ENCODE measurements around the gene XYLT1.

Gene XYLT1

GRCh38 chr16:17463335-17463734, 7.4 kb downstream of the XYLT1 start:
- no peak overlapping the region for H3K4me3 ChIP-seq (IDR thresholded peaks at IDR 0.05; ENCODE audit: insufficient read depth, low read depth, low read length)
- no peak overlapping the region for H2AFZ ChIP-seq (ENCODE audit: low read depth)
- no peaks in the 10 kb centered on the region for H3K27me3 ChIP-seq (ENCODE audit: insufficient read depth, low read depth)
- peaks cover 58% of the 10 kb centered on the region for H3K4me1 ChIP-seq (ENCODE audit: low read depth, poor library complexity, severe bottlenecking)
- H3K79me2 ChIP-seq (ENCODE audit: insufficient read depth, low read depth): peaks cover 73% of the 10 kb centered on the region
- H3K9ac ChIP-seq: peak overlapping the region; percentile 67; the same call in 1 of the 2 replicates
- TF ChIP-seq, protein P1, sequence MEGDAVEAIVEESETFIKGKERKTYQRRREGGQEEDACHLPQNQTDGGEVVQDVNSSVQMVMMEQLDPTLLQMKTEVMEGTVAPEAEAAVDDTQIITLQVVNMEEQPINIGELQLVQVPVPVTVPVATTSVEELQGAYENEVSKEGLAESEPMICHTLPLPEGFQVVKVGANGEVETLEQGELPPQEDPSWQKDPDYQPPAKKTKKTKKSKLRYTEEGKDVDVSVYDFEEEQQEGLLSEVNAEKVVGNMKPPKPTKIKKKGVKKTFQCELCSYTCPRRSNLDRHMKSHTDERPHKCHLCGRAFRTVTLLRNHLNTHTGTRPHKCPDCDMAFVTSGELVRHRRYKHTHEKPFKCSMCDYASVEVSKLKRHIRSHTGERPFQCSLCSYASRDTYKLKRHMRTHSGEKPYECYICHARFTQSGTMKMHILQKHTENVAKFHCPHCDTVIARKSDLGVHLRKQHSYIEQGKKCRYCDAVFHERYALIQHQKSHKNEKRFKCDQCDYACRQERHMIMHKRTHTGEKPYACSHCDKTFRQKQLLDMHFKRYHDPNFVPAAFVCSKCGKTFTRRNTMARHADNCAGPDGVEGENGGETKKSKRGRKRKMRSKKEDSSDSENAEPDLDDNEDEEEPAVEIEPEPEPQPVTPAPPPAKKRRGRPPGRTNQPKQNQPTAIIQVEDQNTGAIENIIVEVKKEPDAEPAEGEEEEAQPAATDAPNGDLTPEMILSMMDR (conservative IDR thresholded peaks at IDR 0.05; ENCODE audit: low read depth, low read length): no peak
- peak overlapping the region; percentile 63 for H3K4me2 ChIP-seq
- H4K20me1 ChIP-seq (ENCODE audit: insufficient read depth): no peaks in the 10 kb centered on the region
- H3K27ac ChIP-seq: peak overlapping the region; percentile 94
- H3K36me3 ChIP-seq (ENCODE audit: insufficient read depth): no peaks in the 10 kb centered on the region

GRCh38 chr16:17461951-17462729, 8.6 kb downstream of the XYLT1 start:
- Histone ChIP-seq H2AFZ (ENCODE audit: low read depth) (peak overlapping the region; percentile 18; the same call in 1 of the 2 replicates), H3K36me3 (ENCODE audit: insufficient read depth) (no peaks in the 10 kb centered on the region), H3K4me1 (ENCODE audit: low read depth, poor library complexity, severe bottlenecking) (peaks cover 46% of the 10 kb centered on the region), H3K4me2 (peak overlapping the region; percentile 63), H3K79me2 (ENCODE audit: insufficient read depth, low read depth) (peaks cover 61% of the 10 kb centered on the region), H3K9ac (peak overlapping the region; percentile 67), H3K4me3 (IDR thresholded peaks at IDR 0.05; ENCODE audit: insufficient read depth, low read depth, low read length) (no peak overlapping the region), H4K20me1 (ENCODE audit: insufficient read depth) (no peaks in the 10 kb centered on the region), H3K27me3 (ENCODE audit: insufficient read depth, low read depth) (no peaks in the 10 kb centered on the region), H3K27ac (peak overlapping the region; percentile 94)
- TF ChIP-seq, protein P1 (conservative IDR thresholded peaks at IDR 0.05; ENCODE audit: low read depth, low read length): peak; percentile 39

DNA sequence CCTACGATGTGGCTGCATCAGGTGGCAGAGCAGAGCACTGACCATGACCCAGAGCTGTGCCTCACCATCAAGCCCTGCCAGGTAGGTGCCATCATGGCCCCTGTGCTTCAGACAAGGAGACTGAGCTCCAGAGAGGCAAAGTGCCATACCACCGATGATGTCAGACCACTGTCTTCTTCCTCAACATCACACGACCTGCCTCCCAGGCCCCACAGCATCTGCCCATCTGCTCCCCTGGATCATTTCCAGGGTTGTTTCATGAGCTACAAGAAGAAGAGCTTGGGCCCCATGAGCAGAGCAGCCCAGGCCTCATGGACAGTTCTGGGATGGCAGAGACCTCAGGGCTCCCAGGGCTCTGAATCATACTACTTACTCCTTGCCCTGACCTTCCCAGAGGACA, 9.9 kb downstream of the XYLT1 start:
- Histone ChIP-seq H3K27me3 (ENCODE audit: insufficient read depth, low read depth) (no peaks in the 10 kb centered on the region), H3K9ac (no peak overlapping the region)
- TF ChIP-seq, protein P1 (conservative IDR thresholded peaks at IDR 0.05; ENCODE audit: low read depth, low read length): no peak

DNA sequence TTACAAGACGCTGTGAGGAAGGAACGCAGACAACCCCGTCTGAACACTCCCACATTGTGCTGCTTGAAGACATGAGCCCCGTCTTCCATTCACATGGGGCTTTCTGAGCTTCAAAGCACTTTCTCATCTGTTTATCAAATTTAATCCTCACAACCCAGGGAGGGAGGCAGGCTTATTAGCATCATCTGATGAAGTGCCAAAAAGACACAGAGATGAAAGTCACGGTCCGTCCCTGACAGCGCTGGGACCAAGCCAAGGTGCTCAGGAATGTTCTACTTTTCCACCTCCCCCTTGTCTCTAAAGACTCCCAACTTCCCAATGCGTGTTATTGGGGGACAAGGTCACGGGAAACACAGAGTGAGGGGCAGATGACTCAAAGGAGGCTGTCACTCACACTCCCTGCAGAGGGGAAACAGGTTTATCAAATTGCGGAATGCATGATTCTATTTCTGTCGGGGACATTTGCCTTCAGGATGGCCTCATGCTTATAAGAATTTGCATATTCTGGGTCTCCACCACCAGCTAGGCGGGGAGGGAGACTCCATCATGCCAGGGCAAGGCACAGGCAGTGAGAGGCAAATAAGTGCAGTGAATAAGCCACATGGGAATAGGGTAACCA, 10.7 kb downstream of the XYLT1 start:
- Histone ChIP-seq H3K79me2 (ENCODE audit: insufficient read depth, low read depth) (peaks cover 42% of the 10 kb centered on the region), H3K27ac (no peak overlapping the region), H3K4me3 (IDR thresholded peaks at IDR 0.05; ENCODE audit: insufficient read depth, low read depth, low read length) (no peak overlapping the region), H3K4me2 (no peak overlapping the region), H3K9ac (no peak overlapping the region), H3K4me1 (ENCODE audit: low read depth, poor library complexity, severe bottlenecking) (peaks cover 39% of the 10 kb centered on the region), H3K27me3 (ENCODE audit: insufficient read depth, low read depth) (no peaks in the 10 kb centered on the region), H4K20me1 (ENCODE audit: insufficient read depth) (no peaks in the 10 kb centered on the region), H3K36me3 (ENCODE audit: insufficient read depth) (no peaks in the 10 kb centered on the region), H2AFZ (ENCODE audit: low read depth) (no peak overlapping the region)
- TF ChIP-seq, protein P1 (conservative IDR thresholded peaks at IDR 0.05; ENCODE audit: low read depth, low read length): no peak

More for the DNA sequence above, 9.9 kb downstream of the XYLT1 start:
- Histone ChIP-seq H3K4me3 (IDR thresholded peaks at IDR 0.05; ENCODE audit: insufficient read depth, low read depth, low read length) (no peak overlapping the region), H2AFZ (ENCODE audit: low read depth) (no peak overlapping the region), H3K4me2 (peak overlapping the region; percentile 63; the same call in 1 of the 2 replicates), H3K36me3 (ENCODE audit: insufficient read depth) (no peaks in the 10 kb centered on the region), H3K4me1 (ENCODE audit: low read depth, poor library complexity, severe bottlenecking) (peaks cover 39% of the 10 kb centered on the region), H3K27ac (peak overlapping the region; percentile 94), H3K79me2 (ENCODE audit: insufficient read depth, low read depth) (peaks cover 48% of the 10 kb centered on the region), H4K20me1 (ENCODE audit: insufficient read depth) (no peaks in the 10 kb centered on the region)
